ENCODE data around the gene WASF2. TPM values are rescaled to one million over a fixed set of nuclear protein-coding genes. Genes with fewer than 3 reads are reported as not detected.

The WASF2 gene
- total RNA-seq, 1 experiment from 2014 or later, result 20.7 TPM

DNA sequence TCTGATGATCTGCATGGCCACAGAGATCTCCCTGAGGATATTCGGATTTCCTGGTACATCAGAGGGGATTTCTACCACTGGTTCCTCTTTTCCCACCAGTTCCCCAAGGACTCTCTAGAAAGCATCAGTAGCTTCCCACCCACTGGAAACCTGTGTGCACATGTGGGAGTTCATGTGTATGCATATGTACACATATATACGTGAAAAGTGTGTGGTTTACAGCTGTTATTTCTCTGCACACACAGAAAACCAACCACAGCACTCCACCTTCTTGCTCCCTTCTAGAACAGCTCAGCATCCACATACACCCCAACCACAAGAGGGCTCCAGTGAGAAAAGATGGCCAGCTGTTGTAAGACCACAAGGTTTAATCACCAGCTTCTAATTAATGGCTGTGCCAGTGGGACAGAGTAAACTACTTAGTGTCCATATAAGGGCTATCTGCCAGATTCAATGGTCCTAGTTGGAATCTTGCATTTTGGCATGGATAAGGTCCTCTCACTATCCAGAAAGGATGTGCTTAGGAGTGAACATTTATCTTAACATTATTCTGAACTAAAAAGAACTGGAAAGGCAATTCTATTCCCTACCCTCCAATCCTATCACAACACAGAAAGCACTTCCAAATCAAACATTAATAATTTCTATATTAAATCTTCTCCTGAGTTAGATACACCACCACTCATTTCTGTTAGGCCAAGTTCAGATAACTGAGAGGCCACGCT lies 73.4 kb downstream of the WASF2 start:
- Histone ChIP-seq H3K4me2 (ENCODE audit: low read length) (no peak overlapping the region), H3K9me2 (replicated peaks; ENCODE audit: low read length) (no peaks in the 10 kb centered on the region), H3K9me3 (ENCODE audit: low read length) (no peaks in the 10 kb centered on the region), H3K79me2 (ENCODE audit: low read length) (peaks cover 9% of the 10 kb centered on the region; the same call in 1 of the 2 replicates), H3F3A (ENCODE audit: low read length, unreplicated experiment) (peaks cover 5% of the 10 kb centered on the region), H3K9ac (ENCODE audit: low read length) (no peak overlapping the region), H2AFZ (ENCODE audit: low read length) (no peak overlapping the region), H4K20me1 (ENCODE audit: low read length) (no peaks in the 10 kb centered on the region), H3K27me3 (ENCODE audit: low read length) (no peaks in the 10 kb centered on the region), H3K27ac (ENCODE audit: low read length) (no peak overlapping the region), H3K4me1 (ENCODE audit: insufficient read depth, low read length) (peaks cover 17% of the 10 kb centered on the region), H3K4me3 (ENCODE audit: low read length) (no peak overlapping the region), H3K36me3 (ENCODE audit: low read depth, low read length) (peaks cover 62% of the 10 kb centered on the region)
- ChIA-PET POLR2A (ENCODE audit: unreplicated experiment) (no interaction called here), CTCF (interaction anchor here (0.5 to 0.7 kb wide), 6 partner anchors 20 to 309 kb away, joined by 3 to 5 read pairs (median 3); partner anchors contain the start of gene FAM76A)
- DNase-seq (peak; percentile 70), ATAC-seq (peak; percentile 54)
- no TSS peak for BruUV-seq (replicated peaks)
- TF ChIP-seq, protein P1, sequence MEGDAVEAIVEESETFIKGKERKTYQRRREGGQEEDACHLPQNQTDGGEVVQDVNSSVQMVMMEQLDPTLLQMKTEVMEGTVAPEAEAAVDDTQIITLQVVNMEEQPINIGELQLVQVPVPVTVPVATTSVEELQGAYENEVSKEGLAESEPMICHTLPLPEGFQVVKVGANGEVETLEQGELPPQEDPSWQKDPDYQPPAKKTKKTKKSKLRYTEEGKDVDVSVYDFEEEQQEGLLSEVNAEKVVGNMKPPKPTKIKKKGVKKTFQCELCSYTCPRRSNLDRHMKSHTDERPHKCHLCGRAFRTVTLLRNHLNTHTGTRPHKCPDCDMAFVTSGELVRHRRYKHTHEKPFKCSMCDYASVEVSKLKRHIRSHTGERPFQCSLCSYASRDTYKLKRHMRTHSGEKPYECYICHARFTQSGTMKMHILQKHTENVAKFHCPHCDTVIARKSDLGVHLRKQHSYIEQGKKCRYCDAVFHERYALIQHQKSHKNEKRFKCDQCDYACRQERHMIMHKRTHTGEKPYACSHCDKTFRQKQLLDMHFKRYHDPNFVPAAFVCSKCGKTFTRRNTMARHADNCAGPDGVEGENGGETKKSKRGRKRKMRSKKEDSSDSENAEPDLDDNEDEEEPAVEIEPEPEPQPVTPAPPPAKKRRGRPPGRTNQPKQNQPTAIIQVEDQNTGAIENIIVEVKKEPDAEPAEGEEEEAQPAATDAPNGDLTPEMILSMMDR (conservative IDR thresholded peaks at IDR 0.05; ENCODE audit: low read depth, low read length), result peak; percentile 87
- TF ChIP-seq EZH2 (IDR thresholded peaks at IDR 0.05; ENCODE audit: low read length, unreplicated experiment) (no peak), EZH2phosphoT487 (IDR thresholded peaks at IDR 0.05; ENCODE audit: borderline replicate concordance, low read length) (no peak)
- intact Hi-C loops (cut with micrococcal nuclease), result loop anchor here (5.0 to 10.0 kb wide), 2 partner anchors 138 to 191 kb away; no protein-coding TSS in a partner anchor

DNA sequence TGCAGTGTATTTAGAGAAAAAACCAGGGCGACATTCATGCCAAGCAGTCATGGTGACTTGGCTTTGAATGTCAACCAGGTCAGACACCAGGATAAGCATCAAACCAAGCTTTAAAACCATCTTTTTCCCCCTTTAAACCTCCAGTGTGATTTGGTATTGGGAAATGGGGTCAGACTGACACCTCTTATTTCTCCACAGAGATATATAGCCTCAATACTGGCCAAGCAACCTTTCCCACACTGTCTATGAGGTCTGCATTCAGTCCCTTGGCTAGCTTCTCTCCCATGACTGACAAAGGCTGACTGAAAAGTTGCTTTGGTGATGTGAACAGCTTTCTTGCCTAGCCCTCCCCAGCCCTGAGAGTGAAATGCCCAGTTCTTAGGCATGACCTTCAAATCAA lies 75.9 kb downstream of the WASF2 start:
- Histone ChIP-seq H3K27me3 (ENCODE audit: low read length) (no peaks in the 10 kb centered on the region), H3K4me2 (ENCODE audit: low read length) (no peak overlapping the region), H3F3A (ENCODE audit: low read length, unreplicated experiment) (peaks cover 5% of the 10 kb centered on the region), H3K79me2 (ENCODE audit: low read length) (no peaks in the 10 kb centered on the region; the same call in 1 of the 2 replicates), H3K36me3 (ENCODE audit: low read depth, low read length) (peaks cover 77% of the 10 kb centered on the region), H3K9me3 (ENCODE audit: low read length) (no peaks in the 10 kb centered on the region), H4K20me1 (ENCODE audit: low read length) (no peaks in the 10 kb centered on the region), H3K9ac (ENCODE audit: low read length) (no peak overlapping the region), H3K9me2 (replicated peaks; ENCODE audit: low read length) (no peaks in the 10 kb centered on the region), H3K4me3 (ENCODE audit: low read length) (no peak overlapping the region), H3K27ac (ENCODE audit: low read length) (no peak overlapping the region), H2AFZ (ENCODE audit: low read length) (no peak overlapping the region), H3K4me1 (ENCODE audit: insufficient read depth, low read length) (peaks cover 13% of the 10 kb centered on the region)
- ATAC-seq (no peak), DNase-seq (no peak)
- ChIA-PET POLR2A (ENCODE audit: unreplicated experiment) (no interaction called here), CTCF (no interaction called here)
- no TSS peak for BruUV-seq (replicated peaks)
- TF ChIP-seq EZH2 (IDR thresholded peaks at IDR 0.05; ENCODE audit: low read length, unreplicated experiment), result no peak
- TF ChIP-seq EZH2phosphoT487 (IDR thresholded peaks at IDR 0.05; ENCODE audit: borderline replicate concordance, low read length), result no peak
- TF ChIP-seq, protein P1 (conservative IDR thresholded peaks at IDR 0.05; ENCODE audit: low read depth, low read length), result no peak
- intact Hi-C loops (cut with micrococcal nuclease), result loop anchor here (10.0 kb wide), 1 partner anchor 141 kb away; no protein-coding TSS in a partner anchor

DNA sequence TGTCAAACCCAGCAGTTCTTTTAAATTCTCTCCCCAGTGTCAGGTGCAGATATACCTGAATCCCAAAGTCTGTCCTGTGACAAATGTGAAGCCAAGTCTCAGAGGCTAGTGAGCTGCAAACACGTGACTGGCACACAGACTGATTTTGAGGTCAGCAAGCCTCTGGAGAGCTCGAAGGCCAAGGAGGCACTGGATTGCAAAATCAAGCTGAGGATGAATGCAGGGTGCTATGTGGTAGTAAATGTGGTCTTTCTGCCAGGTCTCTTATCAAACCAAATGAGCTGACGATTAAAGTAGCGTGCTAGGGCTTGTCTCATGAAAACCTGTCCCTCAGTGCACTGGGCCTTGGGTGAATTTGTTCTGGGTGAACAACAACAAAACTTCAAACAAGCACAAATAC lies 77.0 kb downstream of the WASF2 start:
- H3K9me3 ChIP-seq (ENCODE audit: low read length), result no peaks in the 10 kb centered on the region
- H2AFZ ChIP-seq (ENCODE audit: low read length), result no peak overlapping the region
- H3K9me2 ChIP-seq (replicated peaks; ENCODE audit: low read length), result no peaks in the 10 kb centered on the region
- H3K36me3 ChIP-seq (ENCODE audit: low read depth, low read length), result peaks cover 82% of the 10 kb centered on the region
- TF ChIP-seq EZH2phosphoT487 (IDR thresholded peaks at IDR 0.05; ENCODE audit: borderline replicate concordance, low read length) (no peak), EZH2 (IDR thresholded peaks at IDR 0.05; ENCODE audit: low read length, unreplicated experiment) (no peak)
- TF ChIP-seq, protein P1 (conservative IDR thresholded peaks at IDR 0.05; ENCODE audit: low read depth, low read length), result no peak
- ATAC-seq, result no peak
- no TSS peak for BruUV-seq (replicated peaks)
- no peaks in the 10 kb centered on the region; the same call in 1 of the 2 replicates for H3K79me2 ChIP-seq (ENCODE audit: low read length)
- H3K27ac ChIP-seq (ENCODE audit: low read length), result no peak overlapping the region
- peaks cover 2% of the 10 kb centered on the region for H3K4me1 ChIP-seq (ENCODE audit: insufficient read depth, low read length)
- no peaks in the 10 kb centered on the region for H4K20me1 ChIP-seq (ENCODE audit: low read length)
- H3K9ac ChIP-seq (ENCODE audit: low read length), result no peak overlapping the region
- ChIA-PET POLR2A (ENCODE audit: unreplicated experiment) (interaction anchor here (0.5 kb wide), 1 partner anchor 91 kb away, joined by 13 read pairs; no protein-coding TSS in a partner anchor), CTCF (no interaction called here)
- H3K27me3 ChIP-seq (ENCODE audit: low read length), result no peaks in the 10 kb centered on the region
- no peak overlapping the region for H3K4me3 ChIP-seq (ENCODE audit: low read length)
- no peak for DNase-seq
- intact Hi-C loops (cut with micrococcal nuclease), result loop anchor here (10.0 kb wide), 1 partner anchor 142 kb away; no protein-coding TSS in a partner anchor
- no peak overlapping the region for H3K4me2 ChIP-seq (ENCODE audit: low read length)
- H3F3A ChIP-seq (ENCODE audit: low read length, unreplicated experiment), result peaks cover 4% of the 10 kb centered on the region

All from PC-3 (cell line).